HG03196 (cell line): ENCODE measurements around the gene OCEL1.

Experiments
- ATAC-seq: cut with Tn5 transposase; IDR thresholded peaks from one replicate; pipeline ENCODE4 v1.9.1; 2021; ENCODE audit not compliant: unreplicated experiment

Gene OCEL1

GRCh38 chr19:17237747-17238706 is 12.0 kb downstream of the OCEL1 start:
- ATAC-seq, result no peak

GRCh38 chr19:17240062-17240752 is 14.2 kb downstream of the OCEL1 start:
- no peak for ATAC-seq

- ATAC-seq, result no peak
These were observed 14.9 kb downstream of the OCEL1 start for GRCh38 chr19:17240826-17241399.

GRCh38 chr19:17242431-17243208 is 16.6 kb downstream of the OCEL1 start:
- ATAC-seq, result no peak

- no peak for ATAC-seq
These were observed 17.3 kb downstream of the OCEL1 start for GRCh38 chr19:17243211-17243829.

- ATAC-seq, result no peak
These were observed 18.0 kb downstream of the OCEL1 start for GRCh38 chr19:17243830-17244617.

GRCh38 chr19:17244618-17245534 is 18.9 kb downstream of the OCEL1 start:
- ATAC-seq, result no peak

- no peak for ATAC-seq
These were observed 19.5 kb downstream of the OCEL1 start, which contains the start of gene NR2F6 for GRCh38 chr19:17245535-17245984. Gene NR2F6, minus strand, starts transcription at chr19:17245919. Its CDS starts 699 bp downstream, at chr19:17245220.

GRCh38 chr19:17246681-17247425 is 20.8 kb downstream of the OCEL1 start:
- ATAC-seq, result no peak

GRCh38 chr19:17248011-17248776 is 22.2 kb downstream of the OCEL1 start:
- no peak for ATAC-seq

GRCh38 chr19:17249887-17250548 is 24.0 kb downstream of the OCEL1 start:
- no peak for ATAC-seq

- no peak for ATAC-seq
These were observed 28.6 kb downstream of the OCEL1 start for GRCh38 chr19:17254636-17255035.

- ATAC-seq, result no peak
These were observed 29.2 kb downstream of the OCEL1 start for GRCh38 chr19:17255150-17255621.

- no peak for ATAC-seq
These were observed 30.1 kb downstream of the OCEL1 start for GRCh38 chr19:17256130-17256529.

- ATAC-seq, result no peak
These were observed 33.2 kb downstream of the OCEL1 start for GRCh38 chr19:17259118-17259780.

GRCh38 chr19:17259934-17260333 is 33.9 kb downstream of the OCEL1 start:
- ATAC-seq, result no peak
